Spleen (tissue), 11 donors: ENCODE data around the gene TRABD. TPM values are rescaled to one million over a fixed set of nuclear protein-coding genes. Genes with fewer than 3 reads are reported as not detected.

Experiments
- DNase-seq: peaks from one replicate; pipeline ENCODE4 v3.0.0-alpha.2; 2020
- H3K27ac ChIP-seq, 8 donors: fragments of 200-600 bp; sonication (generic) in 7 of 8; 1 replicate in 4 of 8; 2 replicates in 4 of 8; pipeline versions ENCODE4 v1.5.0 to v1.8.0; 2016 to 2021; ENCODE audit warnings: inconsistent platforms in 4 of 8, mild to moderate bottlenecking in 4 of 8, moderate library complexity in 1 of 8
- H3K27me3 ChIP-seq, 7 donors: fragments of 200-600 bp; sonication (generic) in 6 of 7; replicated peaks in 1 of 7; 1 replicate in 4 of 7; 2 replicates in 3 of 7; pipeline versions ENCODE4 v1.5.0 to v1.8.0; 2016 to 2021; ENCODE audit warnings: inconsistent platforms in 3 of 7, mild to moderate bottlenecking in 1 of 7
- H3K36me3 ChIP-seq, 6 donors: fragments of 200-600 bp; sonication (generic) in 5 of 6; 1 replicate in 4 of 6; 2 replicates in 2 of 6; pipeline versions ENCODE4 v1.5.0 to v1.8.0; 2016 to 2021; ENCODE audit warnings: inconsistent platforms in 2 of 6
- H3K4me1 ChIP-seq, 6 donors: fragments of 200-600 bp; sonication (generic) in 5 of 6; 1 replicate in 3 of 6; 2 replicates in 3 of 6; pipeline versions ENCODE4 v1.5.0 to v1.8.0; 2016 to 2021; ENCODE audit warnings: inconsistent platforms in 3 of 6
- H3K4me3 ChIP-seq, 8 donors: fragments of 200-600 bp; sonication (generic) in 7 of 8; 1 replicate in 4 of 8; 2 replicates in 4 of 8; pipeline versions ENCODE4 v1.5.0 to v1.8.0; 2016 to 2021; ENCODE audit warnings: inconsistent platforms in 4 of 8, mild to moderate bottlenecking in 4 of 8, moderate library complexity in 2 of 8
- H3K9me3 ChIP-seq, 8 donors: fragments of 200-600 bp; sonication (generic) in 7 of 8; 1 replicate in 4 of 8; 2 replicates in 4 of 8; pipeline versions ENCODE4 v1.5.0 to v1.8.0; 2016 to 2021; ENCODE audit warnings: inconsistent platforms in 4 of 8
- POLR2A ChIP-seq, 3 donors: fragments of 450-650 bp; IDR thresholded peaks; one replicate each; pipeline ENCODE4 v1.5.1; 2017; ENCODE audit warnings: antibody characterized with exemption in 3 of 3, mild to moderate bottlenecking in 1 of 3
- POLR2AphosphoS5 ChIP-seq, 3 donors: sonication (generic); formaldehyde crosslinking; IDR thresholded peaks; one replicate each; pipeline ENCODE4 v1.5.1; 2017; ENCODE audit warnings: antibody characterized with exemption in 3 of 3
- WGBS, 5 donors: extraction: QIAGEN DNeasy Blood & Tissue Kit in 3 of 5; methylation state at CpG; one replicate each; pipeline versions ENCODE4 v1.1.5 to v1.1.7; 2013 to 2018; 5-methylcytosine and 5-hydroxymethylcytosine counted together
- intact Hi-C: fragments of 100-400 bp; cut with DNase I; formaldehyde crosslinking; loops from one replicate; pipeline ENCODE4 v1.15.0; 2023; ENCODE audit warnings: low total_unique reads
- polyA plus RNA-seq, 3 donors: library from polyadenylated mRNA; stranded (reverse); fragments of 200-250 nt; gene quantifications; one replicate each; pipeline ENCODE4 v1.2.1, GENCODE V29; 2013
- total RNA-seq, 7 donors: library from RNA; depleted of rRNA in 3 of 7; stranded (reverse); fragments of >200 nt in 3 of 7; fragmentation: NEBNext Ultra II Directional in 4 of 7; extraction: Animal tissue kit (Norgen Biotek cat#: 25700) in 4 of 7; gene quantifications; one replicate each; pipeline versions ENCODE4 v1.1.0 to v1.2.1, GENCODE V29; 2016 to 2021
- TF ChIP-seq, protein P1 (sequence below), 11 experiments: fragments of 200-600 bp in 7 of 11; fragments of 450-650 bp in 4 of 11; sonication (generic) in 4 of 11; IDR thresholded peaks in 8 of 11; conservative IDR thresholded peaks in 3 of 11; 1 replicate in 7 of 11; 2 replicates in 4 of 11; pipeline versions ENCODE4 v1.4.0 to v1.8.0; 2016 to 2021; ENCODE audit warnings: antibody characterized with exemption in 11 of 11, inconsistent platforms in 4 of 11, mild to moderate bottlenecking in 1 of 11
- donor health status: healthy with polysubstance abuse.
- donor health status: DM: no; HTN: no; CAD: no; lungs with moderate emphysema.
- donor health status: DM: no; HTN: no; CAD: no.
- donor health status: Bipolar disorder and iron deficiency.
- donor health status: healthy.
- donor health status: DM: no; HTN: no; CAD: no.
- donor health status: DM: yes; HTN: yes; CAD: no.

TRABD gene
- total and polyA plus RNA-seq, 10 donors, result 43.3 to 85.8 (median 60.0) TPM

- TF ChIP-seq POLR2A (IDR thresholded peaks at IDR 0.05) (no peak), POLR2AphosphoS5 (IDR thresholded peaks at IDR 0.05) (peak in 2 of 3 donors; percentile 13 to 38)
- intact Hi-C loops, result no loop called here
- H3K4me3 ChIP-seq, result peak overlapping the region in 2 of 8 donors; percentile 47 to 68
- H3K9me3 ChIP-seq, result no peaks in the 10 kb centered on the region
- peaks cover 0 to 15% (median 11%) of the 10 kb centered on the region in 6 donors for H3K36me3 ChIP-seq
- H3K27ac ChIP-seq, result peak overlapping the region; percentile 85 to 99 (median 96)
- H3K27me3 ChIP-seq, result peaks cover 0 to 9% (median 0%) of the 10 kb centered on the region in 7 donors
- DNase-seq, result peak; percentile 87
- peaks cover 61 to 95% (median 92%) of the 10 kb centered on the region in 6 donors for H3K4me1 ChIP-seq
- WGBS, 5 donors, result 62 to 84% (median 66%) methylated on average over 12 to 20 of the region's 20 CpGs
Observed at GRCh38 chr22:50189184-50189848, 3.6 kb downstream of the TRABD start.

- Histone ChIP-seq H3K27ac (peak overlapping the region; percentile 85 to 99 (median 96)), H3K9me3 (no peaks in the 10 kb centered on the region), H3K36me3 (peaks cover 0 to 20% (median 16%) of the 10 kb centered on the region in 6 donors), H3K27me3 (peaks cover 0 to 4% (median 0%) of the 10 kb centered on the region in 7 donors), H3K4me3 (peak overlapping the region; percentile 20 to 68 (median 42)), H3K4me1 (peaks cover 61 to 95% (median 92%) of the 10 kb centered on the region in 6 donors)
- intact Hi-C loops, result no loop called here
- DNase-seq, result peak; percentile 85
- no peak for TF ChIP-seq POLR2AphosphoS5 (IDR thresholded peaks at IDR 0.05)
- TF ChIP-seq, protein P1, sequence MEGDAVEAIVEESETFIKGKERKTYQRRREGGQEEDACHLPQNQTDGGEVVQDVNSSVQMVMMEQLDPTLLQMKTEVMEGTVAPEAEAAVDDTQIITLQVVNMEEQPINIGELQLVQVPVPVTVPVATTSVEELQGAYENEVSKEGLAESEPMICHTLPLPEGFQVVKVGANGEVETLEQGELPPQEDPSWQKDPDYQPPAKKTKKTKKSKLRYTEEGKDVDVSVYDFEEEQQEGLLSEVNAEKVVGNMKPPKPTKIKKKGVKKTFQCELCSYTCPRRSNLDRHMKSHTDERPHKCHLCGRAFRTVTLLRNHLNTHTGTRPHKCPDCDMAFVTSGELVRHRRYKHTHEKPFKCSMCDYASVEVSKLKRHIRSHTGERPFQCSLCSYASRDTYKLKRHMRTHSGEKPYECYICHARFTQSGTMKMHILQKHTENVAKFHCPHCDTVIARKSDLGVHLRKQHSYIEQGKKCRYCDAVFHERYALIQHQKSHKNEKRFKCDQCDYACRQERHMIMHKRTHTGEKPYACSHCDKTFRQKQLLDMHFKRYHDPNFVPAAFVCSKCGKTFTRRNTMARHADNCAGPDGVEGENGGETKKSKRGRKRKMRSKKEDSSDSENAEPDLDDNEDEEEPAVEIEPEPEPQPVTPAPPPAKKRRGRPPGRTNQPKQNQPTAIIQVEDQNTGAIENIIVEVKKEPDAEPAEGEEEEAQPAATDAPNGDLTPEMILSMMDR (IDR thresholded peaks at IDR 0.05 in 8 of 11, conservative IDR thresholded peaks at IDR 0.05 in 3 of 11), result no peak
- no peak for TF ChIP-seq POLR2A (IDR thresholded peaks at IDR 0.05)
- 0 to 21% (median 12%) methylated on average over 3 to 4 of the region's 4 CpGs for WGBS, 5 donors
Observed at GRCh38 chr22:50189849-50190181, 4.1 kb downstream of the TRABD start.

DNA sequence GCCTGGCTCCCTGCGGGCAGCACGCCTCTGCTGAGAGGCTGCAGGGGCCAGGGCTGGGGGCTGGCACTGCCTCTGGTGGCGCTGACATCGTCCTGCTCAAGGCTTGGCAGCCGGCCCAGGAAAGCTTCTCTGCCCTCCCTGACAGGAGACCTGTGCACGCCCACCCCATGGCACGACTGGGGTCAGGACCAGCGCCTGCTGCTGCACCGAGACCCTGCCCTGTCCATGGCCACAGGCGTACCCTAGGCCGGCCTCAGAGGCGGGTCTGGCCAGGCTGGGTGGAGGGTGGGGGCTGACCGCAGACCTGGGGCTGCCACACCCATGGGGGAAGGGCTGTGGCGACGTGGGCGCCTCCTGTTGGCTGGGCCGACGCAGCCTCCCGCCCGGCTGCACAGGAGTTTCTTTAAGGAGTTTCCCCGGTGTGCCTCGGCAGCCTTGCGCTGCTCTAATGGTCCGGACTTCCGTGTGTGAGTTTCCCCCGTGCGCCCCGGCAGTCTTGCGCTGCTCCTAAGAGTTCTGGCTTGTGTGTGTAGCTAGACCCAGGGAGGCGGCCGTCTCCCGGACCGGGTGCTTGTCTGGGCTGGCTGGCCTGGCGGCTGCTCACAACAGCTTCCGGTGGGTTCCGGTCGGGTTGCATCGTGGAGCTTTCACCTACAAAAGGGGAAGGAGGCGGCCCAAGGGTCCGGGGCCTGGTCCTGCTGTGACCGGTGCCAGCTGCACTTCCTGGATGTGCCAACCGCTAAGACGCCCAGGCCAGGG is 4.6 kb downstream of the TRABD start:
- DNase-seq, result peak; percentile 99
- Histone ChIP-seq H3K27me3 (no peaks in the 10 kb centered on the region), H3K36me3 (peaks cover 0 to 26% (median 19%) of the 10 kb centered on the region in 6 donors), H3K9me3 (no peaks in the 10 kb centered on the region), H3K4me3 (peak overlapping the region; percentile 20 to 68 (median 42)), H3K4me1 (peaks cover 60 to 95% (median 92%) of the 10 kb centered on the region in 6 donors), H3K27ac (peak overlapping the region; percentile 85 to 99 (median 96))
- 0 to 3% (median 1%) methylated on average over 11 to 43 of the region's 43 CpGs for WGBS, 5 donors
- TF ChIP-seq, protein P1 (IDR thresholded peaks at IDR 0.05 in 8 of 11, conservative IDR thresholded peaks at IDR 0.05 in 3 of 11), result peak in 10 of 11 experiments; percentile 18 to 71 (median 48)
- peak; percentile 87 to 92 (median 90) for TF ChIP-seq POLR2AphosphoS5 (IDR thresholded peaks at IDR 0.05)
- no peak for TF ChIP-seq POLR2A (IDR thresholded peaks at IDR 0.05)
- intact Hi-C loops, result no loop called here

DNA sequence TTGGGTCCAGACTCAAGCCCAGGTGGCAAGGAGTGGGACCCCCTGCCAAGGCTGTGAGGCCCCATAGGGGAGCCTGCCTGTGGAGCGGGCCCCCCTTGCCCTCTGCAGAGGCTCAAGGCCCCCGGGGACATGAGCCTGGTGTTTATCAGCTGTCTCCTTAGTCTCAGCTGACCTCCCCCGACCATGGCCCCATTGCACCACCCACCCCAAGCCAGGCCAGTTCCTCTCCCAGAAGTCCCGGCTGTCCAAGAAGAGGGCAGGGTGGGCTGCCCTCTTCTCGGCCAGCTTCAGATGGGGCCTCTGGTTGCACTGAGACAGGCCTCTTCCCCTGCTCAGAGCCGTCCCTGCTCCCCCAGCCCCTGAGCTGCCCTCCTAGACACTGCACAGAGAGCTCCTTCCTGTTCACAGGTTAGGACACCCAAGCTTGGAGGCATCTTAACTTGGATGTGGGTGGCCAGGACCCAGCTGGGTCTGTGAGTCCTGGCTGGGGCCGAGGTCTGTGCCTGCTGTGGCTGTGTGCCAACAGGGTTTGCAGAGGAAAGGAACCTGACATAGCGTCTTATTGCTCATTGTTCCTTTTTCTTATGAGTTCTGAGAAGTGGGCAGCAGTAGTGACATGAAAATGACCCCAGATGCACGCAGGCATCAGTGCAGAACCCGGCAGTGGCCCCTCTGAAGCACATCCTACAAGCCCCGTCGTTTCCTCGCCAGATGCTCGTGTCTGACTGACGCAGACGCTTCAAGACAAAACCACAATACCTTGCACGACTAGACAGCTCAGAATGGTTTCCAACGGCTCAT is 5.4 kb downstream of the TRABD start:
- peak overlapping the region; percentile 20 to 68 (median 42) for H3K4me3 ChIP-seq
- intact Hi-C loops, result no loop called here
- peaks cover 0 to 34% (median 25%) of the 10 kb centered on the region in 6 donors for H3K36me3 ChIP-seq
- H3K4me1 ChIP-seq, result peaks cover 60 to 100% (median 92%) of the 10 kb centered on the region in 6 donors
- H3K9me3 ChIP-seq, result no peaks in the 10 kb centered on the region
- peak; percentile 94 for DNase-seq
- 19 to 46% (median 25%) methylated on average over 13 to 18 of the region's 18 CpGs for WGBS, 5 donors
- no peaks in the 10 kb centered on the region for H3K27me3 ChIP-seq
- H3K27ac ChIP-seq, result peak overlapping the region; percentile 85 to 99 (median 96)
- TF ChIP-seq, protein P1 (IDR thresholded peaks at IDR 0.05 in 8 of 11, conservative IDR thresholded peaks at IDR 0.05 in 3 of 11), result no peak
- TF ChIP-seq POLR2AphosphoS5 (IDR thresholded peaks at IDR 0.05), result peak in 2 of 3 donors; percentile 76 to 91
- TF ChIP-seq POLR2A (IDR thresholded peaks at IDR 0.05), result peak in 1 of 3 donors; percentile 20
